HepG2 (cell line): ENCODE measurements around the gene TLN1. TPM values are rescaled to one million over a fixed set of nuclear protein-coding genes. Genes with fewer than 3 reads are reported as not detected.

ENCODE experiments used
- ATF2 ChIP-seq: sonication (generic); formaldehyde crosslinking; IDR thresholded peaks from 2 replicates; pipeline ENCODE4 v1.4.0; 2020; ENCODE audit warnings: missing genetic modification reagents
- BRD4 ChIP-seq: sonication (generic); formaldehyde crosslinking; IDR thresholded peaks from 2 replicates; pipeline ENCODE4 v1.4.0; 2020; ENCODE audit warnings: missing genetic modification reagents
- EED ChIP-seq: sonication (generic); formaldehyde crosslinking; IDR thresholded peaks from 2 replicates; pipeline ENCODE4 v1.5.0; 2020; ENCODE audit warnings: mild to moderate bottlenecking, missing genetic modification reagents
- FOXA3 ChIP-seq: IDR thresholded peaks from 2 replicates; pipeline ENCODE4 v1.6.1; 2016; ENCODE audit warnings: missing genetic modification reagents, missing compliant biosample characterization
- FOXJ3 ChIP-seq: sonication (generic); formaldehyde crosslinking; IDR thresholded peaks from 2 replicates; pipeline ENCODE4 v1.4.0; 2020; ENCODE audit warnings: missing genetic modification reagents, mild to moderate bottlenecking, borderline replicate concordance
- HDAC2 ChIP-seq: sonication (generic); formaldehyde crosslinking; IDR thresholded peaks from 2 replicates; pipeline ENCODE4 v1.4.0; 2020; ENCODE audit warnings: missing genetic modification reagents
- HNF1B ChIP-seq: sonication (generic); formaldehyde crosslinking; IDR thresholded peaks from 2 replicates; pipeline ENCODE4 v1.5.1; 2020; ENCODE audit warnings: mild to moderate bottlenecking, moderate library complexity, missing genetic modification reagents
- HNRNPL ChIP-seq: fragments of 200-400 bp; formaldehyde crosslinking; IDR thresholded peaks from 2 replicates; pipeline ENCODE4 v1.6.1; 2017; ENCODE audit warnings: mild to moderate bottlenecking, low read depth, low read length
- SUZ12 ChIP-seq: fragments of 150-350 bp; IDR thresholded peaks from 2 replicates; pipeline ENCODE4 v1.6.1; 2014; ENCODE audit warnings: low read depth, low read length
- TOPORS ChIP-seq: sonication (generic); formaldehyde crosslinking; IDR thresholded peaks from 2 replicates; pipeline ENCODE4 v1.8.0; 2023; ENCODE audit warnings: mild to moderate bottlenecking, missing genetic modification reagents
- ZBTB3 ChIP-seq: sonication (generic); formaldehyde crosslinking; IDR thresholded peaks from 2 replicates; pipeline ENCODE4 v1.4.0; 2020; ENCODE audit warnings: low read depth, mild to moderate bottlenecking, moderate library complexity, missing genetic modification reagents, borderline replicate concordance
- ZBTB7A ChIP-seq: sonication (generic); formaldehyde crosslinking; IDR thresholded peaks from 2 replicates; pipeline ENCODE4 v1.8.0; 2022; ENCODE audit warnings: mild to moderate bottlenecking, missing genetic modification reagents
- ZNF142 ChIP-seq: sonication (generic); formaldehyde crosslinking; IDR thresholded peaks from 2 replicates; pipeline ENCODE4 v1.4.0; 2020; ENCODE audit warnings: missing genetic modification reagents
- ZNF414 ChIP-seq: sonication (generic); formaldehyde crosslinking; IDR thresholded peaks from 2 replicates; pipeline ENCODE4 v1.5.0; 2020; ENCODE audit warnings: missing genetic modification reagents
- ZNF512 ChIP-seq: sonication (generic); formaldehyde crosslinking; IDR thresholded peaks from 2 replicates; pipeline ENCODE4 v1.4.0; 2020; ENCODE audit warnings: mild to moderate bottlenecking, missing genetic modification reagents
- ZNF570 ChIP-seq: sonication (generic); formaldehyde crosslinking; IDR thresholded peaks from 2 replicates; pipeline ENCODE4 v1.4.0; 2020; ENCODE audit warnings: mild to moderate bottlenecking, missing genetic modification reagents, borderline replicate concordance
- ZNF776 ChIP-seq: sonication (generic); formaldehyde crosslinking; IDR thresholded peaks from 2 replicates; pipeline ENCODE4 v1.4.0; 2020; ENCODE audit warnings: mild to moderate bottlenecking, missing genetic modification reagents
- ZNF850 ChIP-seq: sonication (generic); formaldehyde crosslinking; conservative IDR thresholded peaks from 2 replicates; pipeline ENCODE4 v1.9.0; 2021; ENCODE audit warnings: mild to moderate bottlenecking, missing genetic modification reagents
- polyA plus RNA-seq, 8 experiments: library from polyadenylated mRNA; depleted of rRNA in 3 of 8; stranded (reverse) in 7 of 8; unstranded in 1 of 8; fragments of >200 nt; fragmentation: Illumina TruSeq in 4 of 8; extraction: Trizol in 4 of 8; gene quantifications; 2 replicates each; pipeline versions ENCODE4 v1.2.1 to v1.2.3, GENCODE V29; 2011 to 2016; ENCODE audit warnings: low read depth in 4 of 8, missing spikeins in 1 of 8, mixed read lengths in 1 of 8; ENCODE audit not compliant: insufficient read depth in 1 of 8
- total RNA-seq, 5 experiments: library from RNA; depleted of rRNA; stranded (reverse); fragments of >200 nt; fragmentation: Illumina TruSeq; extraction: Trizol; gene quantifications; 2 replicates each; pipeline ENCODE4 v1.2.3, GENCODE V29; 2016; ENCODE audit warnings: low read depth in 1 of 5

TLN1 gene
- total and polyA plus RNA-seq, 2 of the 13 experiments (the other 11 are each of a cell fraction or from before 2014, with no cell fraction given), result 35.2 to 51.8 TPM

DNA sequence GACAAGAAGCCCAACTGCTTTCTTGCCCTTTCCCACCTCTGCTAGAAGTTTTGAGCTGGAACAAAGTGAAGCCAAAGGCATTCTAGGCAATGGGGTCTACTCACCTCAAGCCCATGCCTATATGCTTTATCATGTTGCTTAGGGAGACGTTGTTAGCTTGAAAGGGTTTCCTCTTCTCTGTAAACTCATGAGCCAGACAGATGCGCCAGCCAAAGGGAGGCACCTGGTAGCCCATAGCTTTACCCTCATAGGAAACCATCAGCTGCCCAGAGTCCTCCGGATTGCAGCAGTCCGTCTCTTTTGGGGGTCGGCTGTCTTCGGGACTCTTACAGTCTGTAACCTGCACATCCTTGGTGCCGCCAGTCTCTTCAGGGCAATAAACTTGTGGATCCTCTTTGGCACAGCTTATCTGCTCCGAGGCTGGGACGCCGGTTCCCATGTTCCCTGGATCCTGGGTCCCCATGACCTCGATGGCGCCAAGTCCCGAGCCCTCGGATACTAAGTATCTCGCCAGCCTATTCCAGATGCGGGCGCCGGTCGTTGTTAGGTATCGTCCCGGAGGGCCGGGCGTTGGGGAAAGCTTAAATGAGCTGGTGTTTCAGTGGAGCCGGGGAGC lies 16.4 kb upstream of the TLN1 start (continued):
- peak; percentile 35; the same call in 1 of the 2 replicates for TF ChIP-seq FOXJ3
- no peak for TF ChIP-seq TOPORS
- 0 out of 2 replicates have a peak, but pooled peaks have one; percentile 5 for TF ChIP-seq ZBTB3 (CRISPR knock-in tag)
- no peak for TF ChIP-seq ZNF850
- no peak for TF ChIP-seq ZBTB7A (CRISPR knock-in tag)
- 0 out of 2 replicates have a peak, but pooled peaks have one; percentile 27 for TF ChIP-seq HNF1B (CRISPR knock-in tag)
- TF ChIP-seq HNRNPL, result no peak
- peak; percentile 67 for TF ChIP-seq ZNF776 (CRISPR knock-in tag)
- 0 out of 2 replicates have a peak, but pooled peaks have one; percentile 58 for TF ChIP-seq BRD4 (CRISPR knock-in tag)
- TF ChIP-seq ZNF570, result no peak
- TF ChIP-seq ZNF512 (CRISPR knock-in tag), result no peak
- no peak for TF ChIP-seq SUZ12
- peak; percentile 47; the same call in 1 of the 2 replicates for TF ChIP-seq ZNF142 (CRISPR knock-in tag)
- no peak for TF ChIP-seq FOXA3 (CRISPR knock-in tag)
- TF ChIP-seq HDAC2, result no peak
- no peak for TF ChIP-seq ZNF414 (CRISPR knock-in tag)
- no peak for TF ChIP-seq EED (CRISPR knock-in tag)
- no peak for TF ChIP-seq ATF2 (CRISPR knock-in tag)
